NB4 (cell line): Measurements from ENCODE around the gene PDGFD.

ENCODE experiments used
- MYC ChIP-seq: IDR thresholded peaks from 2 replicates; pipeline ENCODE4 v1.6.1; 2011; ENCODE audit warnings: low read depth, low read length
- POLR2A ChIP-seq: IDR thresholded peaks from 2 replicates; pipeline ENCODE4 v1.6.1; 2011; ENCODE audit warnings: mild to moderate bottlenecking; ENCODE audit not compliant: insufficient read length; ENCODE audit errors: extremely low read depth
- TF ChIP-seq, protein P1 (sequence below): IDR thresholded peaks from one replicate; pipeline ENCODE4 v1.5.1; 2012; ENCODE audit warnings: low read depth, low read length
- TF ChIP-seq, protein P2 (sequence below): IDR thresholded peaks from 2 replicates; pipeline ENCODE4 v1.6.1; 2011; ENCODE audit warnings: low read depth, low read length

DNA sequence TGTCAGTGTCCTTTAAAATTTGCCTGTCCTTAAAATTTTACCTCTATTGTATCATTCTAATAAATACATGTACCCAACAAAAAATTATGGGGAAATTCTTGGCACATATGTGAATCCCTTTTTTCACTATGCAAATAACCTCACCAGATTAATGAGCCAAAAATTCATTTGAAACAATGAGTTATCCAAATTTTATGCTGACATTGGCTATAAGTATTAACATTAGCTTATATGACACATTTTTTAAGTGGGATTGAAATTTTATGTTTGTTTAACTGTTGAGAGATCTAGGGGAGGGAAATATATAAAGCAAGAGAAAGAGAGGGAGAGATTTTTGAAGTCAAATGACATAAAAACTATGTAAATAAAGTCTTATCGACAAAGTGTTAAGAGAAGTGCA, 11.8 kb upstream of the PDGFD start:
- TF ChIP-seq, protein P1, sequence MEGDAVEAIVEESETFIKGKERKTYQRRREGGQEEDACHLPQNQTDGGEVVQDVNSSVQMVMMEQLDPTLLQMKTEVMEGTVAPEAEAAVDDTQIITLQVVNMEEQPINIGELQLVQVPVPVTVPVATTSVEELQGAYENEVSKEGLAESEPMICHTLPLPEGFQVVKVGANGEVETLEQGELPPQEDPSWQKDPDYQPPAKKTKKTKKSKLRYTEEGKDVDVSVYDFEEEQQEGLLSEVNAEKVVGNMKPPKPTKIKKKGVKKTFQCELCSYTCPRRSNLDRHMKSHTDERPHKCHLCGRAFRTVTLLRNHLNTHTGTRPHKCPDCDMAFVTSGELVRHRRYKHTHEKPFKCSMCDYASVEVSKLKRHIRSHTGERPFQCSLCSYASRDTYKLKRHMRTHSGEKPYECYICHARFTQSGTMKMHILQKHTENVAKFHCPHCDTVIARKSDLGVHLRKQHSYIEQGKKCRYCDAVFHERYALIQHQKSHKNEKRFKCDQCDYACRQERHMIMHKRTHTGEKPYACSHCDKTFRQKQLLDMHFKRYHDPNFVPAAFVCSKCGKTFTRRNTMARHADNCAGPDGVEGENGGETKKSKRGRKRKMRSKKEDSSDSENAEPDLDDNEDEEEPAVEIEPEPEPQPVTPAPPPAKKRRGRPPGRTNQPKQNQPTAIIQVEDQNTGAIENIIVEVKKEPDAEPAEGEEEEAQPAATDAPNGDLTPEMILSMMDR: no peak
- TF ChIP-seq POLR2A: no peak
- TF ChIP-seq, protein P2, sequence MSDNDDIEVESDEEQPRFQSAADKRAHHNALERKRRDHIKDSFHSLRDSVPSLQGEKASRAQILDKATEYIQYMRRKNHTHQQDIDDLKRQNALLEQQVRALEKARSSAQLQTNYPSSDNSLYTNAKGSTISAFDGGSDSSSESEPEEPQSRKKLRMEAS: no peak
- TF ChIP-seq MYC: no peak
